ENCODE results near the gene CHMP4A. TPM values are rescaled to one million over a fixed set of nuclear protein-coding genes. Genes with fewer than 3 reads are reported as not detected.

CHMP4A gene
- total and polyA plus RNA-seq, 2 donors (not counting 1 experiment from before 2014, with no cell fraction given): 91.2 to 103 TPM

DNA sequence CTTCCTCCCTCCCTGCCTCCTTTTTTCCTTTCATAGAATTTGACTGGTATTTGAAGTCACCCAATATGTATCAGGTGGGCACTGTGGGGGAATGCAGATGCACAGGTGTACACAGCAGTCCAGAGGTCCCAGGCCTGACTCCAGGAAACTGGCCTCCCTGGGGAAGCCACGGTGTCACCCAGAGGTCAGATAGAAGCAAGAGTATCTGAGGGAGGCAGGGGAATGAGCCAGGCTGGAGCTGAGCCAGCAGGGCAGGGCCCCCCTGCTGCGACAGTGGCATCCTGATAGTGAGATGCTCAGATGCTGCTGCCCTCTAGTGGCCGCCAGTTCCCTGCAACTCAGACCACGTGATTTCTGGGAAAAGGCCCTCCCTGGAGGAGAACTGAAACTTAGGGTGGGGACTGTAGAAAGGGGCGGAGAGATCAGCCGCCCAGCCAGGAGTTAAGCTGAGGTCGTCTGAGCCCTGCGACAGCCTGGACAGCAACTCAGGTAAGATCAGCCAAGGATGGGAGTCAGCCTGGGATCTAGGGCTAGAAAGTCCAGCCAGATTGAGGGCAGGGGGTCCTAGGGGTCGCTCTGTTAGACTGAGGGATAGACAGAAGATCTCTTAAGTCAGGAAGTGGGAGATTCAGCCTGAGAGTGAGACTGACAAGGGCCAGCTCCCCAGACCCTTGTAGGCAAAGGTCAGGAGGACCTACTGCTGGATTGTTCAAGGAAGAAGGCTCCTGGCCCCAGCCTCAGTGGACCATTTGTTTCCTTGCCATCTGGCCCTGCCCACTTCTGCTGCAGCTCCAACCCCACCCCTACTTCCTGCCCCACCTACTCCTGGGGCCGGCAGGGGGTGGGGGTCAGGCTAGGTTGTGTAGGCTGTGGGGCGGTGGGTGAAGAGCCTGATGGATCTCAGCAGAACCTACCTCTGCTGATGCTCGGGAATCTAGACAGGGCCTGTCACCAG lies 52.2 kb downstream of the CHMP4A start, which contains the start of gene IRF9:
Gene IRF9 (plus strand): TSS at position 416 of the 955 bp plus-strand sequence. CDS start 880 bp downstream, outside the sequence.
- ChIA-PET POLR2A (interaction anchor here (0.5 to 3.8 kb wide), 22 partner anchors 8 to 1233 kb away, joined by 3 to 35 read pairs (median 6); partner anchors contain the start of genes CHMP4A, DCAF11, DHRS1 and EMC9), CTCF (interaction anchor here (0.6 to 3.8 kb wide), 36 partner anchors 9 to 529 kb away, joined by 3 to 63 read pairs (median 8); partner anchors contain the start of genes CHMP4A, CIDEB, DCAF11 and EMC9)
- peak within 1 kb of the TSS; percentile 76 for H3K9ac ChIP-seq (ENCODE audit: low read length)
- H3K27ac Mint-ChIP-seq: peak within 1 kb of the TSS; percentile 99
- H3K79me2 ChIP-seq (ENCODE audit: control insufficient read depth, insufficient read depth, low read length): peaks cover 41% of the 10 kb centered on the region
- no peaks in the 10 kb centered on the region for H3K9me3 ChIP-seq (ENCODE audit: control extremely low read depth in 1 of 3, control insufficient read depth in 2 of 3, insufficient read depth in 1 of 3, low read length in 2 of 3)
- H3K9me3 Mint-ChIP-seq (ENCODE audit: insufficient read depth): no peaks in the 10 kb centered on the region
- H3K4me1 Mint-ChIP-seq: peaks cover 42% of the 10 kb centered on the region
- peaks cover 44% of the 10 kb centered on the region for H4K20me1 ChIP-seq (ENCODE audit: control insufficient read depth, insufficient read depth, low read length, poor library complexity, severe bottlenecking)
- intact Hi-C loops (cut with micrococcal nuclease): loop anchor here (1.0 to 5.0 kb wide), 14 partner anchors 10 to 138 kb away; partner anchors contain the start of genes DCAF11, DHRS1, EMC9 and GMPR2
- peak within 1 kb of the TSS; percentile 60 for H2AFZ ChIP-seq (ENCODE audit: insufficient read depth, low read depth, low read length, poor library complexity, severe bottlenecking)
- H3K27me3 ChIP-seq (replicated peaks in 1 of 4; ENCODE audit: control extremely low read depth in 1 of 4, control insufficient read depth in 3 of 4, insufficient read depth in 4 of 4, low read length in 3 of 4): no peaks in the 10 kb centered on the region
- TF ChIP-seq, protein P1, sequence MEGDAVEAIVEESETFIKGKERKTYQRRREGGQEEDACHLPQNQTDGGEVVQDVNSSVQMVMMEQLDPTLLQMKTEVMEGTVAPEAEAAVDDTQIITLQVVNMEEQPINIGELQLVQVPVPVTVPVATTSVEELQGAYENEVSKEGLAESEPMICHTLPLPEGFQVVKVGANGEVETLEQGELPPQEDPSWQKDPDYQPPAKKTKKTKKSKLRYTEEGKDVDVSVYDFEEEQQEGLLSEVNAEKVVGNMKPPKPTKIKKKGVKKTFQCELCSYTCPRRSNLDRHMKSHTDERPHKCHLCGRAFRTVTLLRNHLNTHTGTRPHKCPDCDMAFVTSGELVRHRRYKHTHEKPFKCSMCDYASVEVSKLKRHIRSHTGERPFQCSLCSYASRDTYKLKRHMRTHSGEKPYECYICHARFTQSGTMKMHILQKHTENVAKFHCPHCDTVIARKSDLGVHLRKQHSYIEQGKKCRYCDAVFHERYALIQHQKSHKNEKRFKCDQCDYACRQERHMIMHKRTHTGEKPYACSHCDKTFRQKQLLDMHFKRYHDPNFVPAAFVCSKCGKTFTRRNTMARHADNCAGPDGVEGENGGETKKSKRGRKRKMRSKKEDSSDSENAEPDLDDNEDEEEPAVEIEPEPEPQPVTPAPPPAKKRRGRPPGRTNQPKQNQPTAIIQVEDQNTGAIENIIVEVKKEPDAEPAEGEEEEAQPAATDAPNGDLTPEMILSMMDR (IDR thresholded peaks at IDR 0.05): peak; percentile 81
- TF ChIP-seq EZH2 (IDR thresholded peaks at IDR 0.05; ENCODE audit: borderline replicate concordance, insufficient read depth, low read depth, low read length, poor library complexity, severe bottlenecking): no peak
- H3K36me3 ChIP-seq (replicated peaks in 1 of 2; ENCODE audit: control extremely low read depth in 1 of 2, control insufficient read depth in 1 of 2, extremely low read depth in 1 of 2, insufficient read depth in 2 of 2, low read length in 1 of 2): peaks cover 3 to 68% of the 10 kb centered on the region in 2 experiments
- 0% methylated on average over 9 of the region's 12 CpGs for WGBS (ENCODE audit: insufficient coverage)
- peak; percentile 97 for DNase-seq
- peak within 1 kb of the TSS; percentile 77 for H3K4me2 ChIP-seq (replicated peaks; ENCODE audit: low read depth, low read length, poor library complexity, severe bottlenecking)
- peak; percentile 94 for ATAC-seq (ENCODE audit: low read depth)
- no peaks in the 10 kb centered on the region for H3K27me3 Mint-ChIP-seq
- peaks cover 29 to 39% of the 10 kb centered on the region in 2 donors for H3K4me1 ChIP-seq (ENCODE audit: control insufficient read depth in 2 of 2, insufficient read depth in 2 of 2, low read length in 2 of 2)
- H3K27ac ChIP-seq (ENCODE audit: low read length in 2 of 2): peak within 1 kb of the TSS; percentile 85 to 88
- H3K4me3 Mint-ChIP-seq: peak within 1 kb of the TSS; percentile 100
- H3K4me3 ChIP-seq (ENCODE audit: control extremely low read depth in 1 of 5, extremely low read depth in 1 of 5, insufficient read depth in 1 of 5, low read depth in 2 of 5, low read length in 4 of 5): peak within 1 kb of the TSS; percentile 69 to 100 (median 91)

Measured in B cell (primary cell).